Endothelial cell of umbilical vein (primary cell): ENCODE data around the gene CCK. TPM values are rescaled to one million over a fixed set of nuclear protein-coding genes. Genes with fewer than 3 reads are reported as not detected.

Source experiments
- BruUV-seq: library from RNA; stranded (reverse); fragments of 400-500 nt; replicated peaks from 2 replicates; lab custom pipeline; 2021; lab: Mats Ljungman, UMichigan
- CTCF ChIA-PET: fragments of 300-600, 350-600 bp; sonication (Branson Sonifier 250); formaldehyde crosslinking; loops from one replicate; lab custom pipeline; 2021; ENCODE audit warnings: antibody characterized with exemption, inconsistent platforms; lab: Charles Lee
- POLR2A ChIA-PET: fragments of 300-600, 350-600 bp; sonication (Branson Sonifier 250); formaldehyde crosslinking; loops from one replicate; lab custom pipeline; 2021; ENCODE audit warnings: antibody characterized with exemption, inconsistent platforms; lab: Charles Lee
- DNase-seq: peaks from one replicate; pipeline ENCODE4 v3.0.0-alpha.2; 2011; ENCODE audit warnings: low read depth, low spot score
- FAIRE-seq: peaks from 2 replicates; lab custom pipeline; 2011; peaks lifted over from hg19 to GRCh38; lab: Jason Lieb, UNC
- H2AFZ ChIP-seq: 2 replicates; pipeline ENCODE4 v1.6.0; 2012; ENCODE audit warnings: low read depth, low read length, control low read depth, inconsistent platforms
- H3K27ac ChIP-seq: 2 replicates; pipeline ENCODE4 v1.5.1; 2011; ENCODE audit warnings: low read depth, mild to moderate bottlenecking, control low read depth, low read length, moderate library complexity; ENCODE audit not compliant: insufficient read depth
- H3K27me3 ChIP-seq, 2 experiments: 2 replicates each; pipeline versions ENCODE4 v1.6.0 to v1.6.1; 2011; ENCODE audit warnings: low read length in 2 of 2, mixed read lengths in 1 of 2; ENCODE audit not compliant: control insufficient read depth in 2 of 2, insufficient read depth in 2 of 2
- H3K36me3 ChIP-seq, 2 experiments: 2 replicates in 1 of 2; 3 replicates in 1 of 2; pipeline ENCODE4 v1.5.1; 2011; ENCODE audit warnings: low read length in 2 of 2, mild to moderate bottlenecking in 1 of 2, moderate library complexity in 1 of 2; ENCODE audit not compliant: control insufficient read depth in 2 of 2, insufficient read depth in 2 of 2; ENCODE audit errors: extremely low read depth in 1 of 2
- H3K4me1 ChIP-seq: 3 replicates; pipeline ENCODE4 v1.5.1; 2011; ENCODE audit warnings: mild to moderate bottlenecking, low read length; ENCODE audit not compliant: control insufficient read depth, insufficient read depth; ENCODE audit errors: extremely low read depth
- H3K4me2 ChIP-seq: 2 replicates; pipeline ENCODE4 v1.6.1; 2011; ENCODE audit warnings: low read length, control low read depth, mixed read lengths; ENCODE audit not compliant: insufficient read depth
- H3K4me3 ChIP-seq, 3 experiments: fragments of 200-600 bp in 1 of 3; sonication (generic), shearing (Covaris generic) in 1 of 3; replicated peaks in 1 of 3; 2 replicates each; pipeline ENCODE4 v1.5.1; 2011 to 2016; ENCODE audit warnings: control low read depth in 3 of 3, low read length in 3 of 3, mild to moderate bottlenecking in 2 of 3, inconsistent platforms in 1 of 3, low read depth in 1 of 3, moderate library complexity in 1 of 3; ENCODE audit not compliant: insufficient read depth in 1 of 3
- H3K79me2 ChIP-seq: 2 replicates; pipeline ENCODE4 v1.6.0; 2012; ENCODE audit warnings: low read length, inconsistent platforms; ENCODE audit not compliant: control insufficient read depth, insufficient read depth
- H3K9ac ChIP-seq: replicated peaks from 2 replicates; pipeline ENCODE3; 2011; ENCODE audit warnings: low read length, control low read depth; ENCODE audit not compliant: insufficient read depth; ENCODE audit errors: extremely low read depth
- H3K9me1 ChIP-seq: replicated peaks from 3 replicates; pipeline ENCODE4 v1.6.0; 2011; ENCODE audit warnings: mild to moderate bottlenecking, low read length; ENCODE audit not compliant: control insufficient read depth, insufficient read depth; ENCODE audit errors: extremely low read depth
- H3K9me3 ChIP-seq: replicated peaks from 2 replicates; pipeline ENCODE4 v1.5.1; 2012; ENCODE audit warnings: low read length, inconsistent platforms; ENCODE audit not compliant: control insufficient read depth, insufficient read depth
- H4K20me1 ChIP-seq: replicated peaks from 2 replicates; pipeline ENCODE3; 2011; ENCODE audit warnings: mild to moderate bottlenecking, low read length; ENCODE audit not compliant: control insufficient read depth, insufficient read depth; ENCODE audit errors: extremely low read depth
- EZH2 ChIP-seq: IDR thresholded peaks from 2 replicates; pipeline ENCODE4 v1.6.1; 2012; ENCODE audit warnings: borderline replicate concordance, low read depth, mild to moderate bottlenecking, moderate library complexity, low read length, inconsistent platforms; ENCODE audit not compliant: severe bottlenecking
- FOS ChIP-seq: IDR thresholded peaks from 2 replicates; pipeline ENCODE4 v1.6.1; 2011; ENCODE audit warnings: mild to moderate bottlenecking, low read length, moderate library complexity, borderline replicate concordance; ENCODE audit not compliant: insufficient read depth
- GATA2 ChIP-seq: IDR thresholded peaks from 2 replicates; pipeline ENCODE4 v1.7.0; 2011; ENCODE audit warnings: low read depth, mild to moderate bottlenecking, moderate library complexity, mixed read lengths, low read length; ENCODE audit not compliant: insufficient read length, insufficient read depth
- JUN ChIP-seq: IDR thresholded peaks from 2 replicates; pipeline ENCODE4 v1.6.1; 2011; ENCODE audit warnings: borderline replicate concordance, low read depth; ENCODE audit not compliant: insufficient read length, insufficient read depth
- MAX ChIP-seq: IDR thresholded peaks from 2 replicates; pipeline ENCODE4 v1.6.1; 2011; ENCODE audit not compliant: insufficient read depth, insufficient read length
- MYC ChIP-seq: IDR thresholded peaks from one replicate; pipeline ENCODE4 v1.6.1; 2011; ENCODE audit warnings: mild to moderate bottlenecking, low read depth, low read length
- POLR2A ChIP-seq: IDR thresholded peaks from 2 replicates; pipeline ENCODE4 v1.6.1; 2012; ENCODE audit warnings: low read depth, mild to moderate bottlenecking, control low read depth, low read length
- dilution Hi-C: fragments of 300-500 bp; cut with MboI; formaldehyde crosslinking; loops from one replicate; pipeline ENCODE4 v1.15.0; 2019; ENCODE audit warnings: low sequenced_read_pairs; ENCODE audit not compliant: extremely low pct_ligation_motif_present
- intact Hi-C: fragments of 100-400 bp; cut with micrococcal nuclease; formaldehyde crosslinking; loops from one replicate; pipeline ENCODE4 v1.10.0; 2022
- polyA plus RNA-seq, 4 experiments: library from polyadenylated mRNA; depleted of rRNA in 3 of 4; stranded (reverse) in 3 of 4; unstranded in 1 of 4; fragments of >200 nt; gene quantifications; 2 replicates each; pipeline versions ENCODE4 v1.2.1 to v1.2.3, GENCODE V29; 2011 to 2012; ENCODE audit warnings: missing spikeins in 1 of 4
- total RNA-seq: library from RNA; stranded (reverse); gene quantifications from 2 replicates; pipeline ENCODE4 v1.2.3, GENCODE V29; 2021
- TF ChIP-seq, protein P1 (sequence below), 2 donors: IDR thresholded peaks; 1 replicate in 1 of 2; 2 replicates in 1 of 2; pipeline ENCODE4 v1.5.1; 2011; ENCODE audit warnings: low read length in 2 of 2, mild to moderate bottlenecking in 2 of 2, moderate library complexity in 2 of 2, control low read depth in 1 of 2, inconsistent platforms in 1 of 2, low read depth in 1 of 2; ENCODE audit not compliant: insufficient read depth in 1 of 2; ENCODE audit errors: extremely low read depth in 1 of 2

CCK gene
- total and polyA plus RNA-seq, 2 donors (not counting 3 experiments of a cell fraction or from before 2014, with no cell fraction given), result not detected

- no peaks in the 10 kb centered on the region for H4K20me1 ChIP-seq
- H3K27me3 ChIP-seq, result peaks cover 4 to 7% of the 10 kb centered on the region in 2 experiments
- CTCF ChIA-PET, result interaction anchor here (0.6 to 3.1 kb wide), 41 partner anchors 9 to 1649 kb away, joined by 3 to 105 read pairs (median 5); partner anchors contain the start of gene VIPR1
- FAIRE-seq (peak; percentile 63), DNase-seq (peak; percentile 46)
- no peak overlapping the region for H3K9ac ChIP-seq
- no peak overlapping the region for H3K27ac ChIP-seq
- no peak overlapping the region for H3K4me2 ChIP-seq
- TF ChIP-seq, protein P1, sequence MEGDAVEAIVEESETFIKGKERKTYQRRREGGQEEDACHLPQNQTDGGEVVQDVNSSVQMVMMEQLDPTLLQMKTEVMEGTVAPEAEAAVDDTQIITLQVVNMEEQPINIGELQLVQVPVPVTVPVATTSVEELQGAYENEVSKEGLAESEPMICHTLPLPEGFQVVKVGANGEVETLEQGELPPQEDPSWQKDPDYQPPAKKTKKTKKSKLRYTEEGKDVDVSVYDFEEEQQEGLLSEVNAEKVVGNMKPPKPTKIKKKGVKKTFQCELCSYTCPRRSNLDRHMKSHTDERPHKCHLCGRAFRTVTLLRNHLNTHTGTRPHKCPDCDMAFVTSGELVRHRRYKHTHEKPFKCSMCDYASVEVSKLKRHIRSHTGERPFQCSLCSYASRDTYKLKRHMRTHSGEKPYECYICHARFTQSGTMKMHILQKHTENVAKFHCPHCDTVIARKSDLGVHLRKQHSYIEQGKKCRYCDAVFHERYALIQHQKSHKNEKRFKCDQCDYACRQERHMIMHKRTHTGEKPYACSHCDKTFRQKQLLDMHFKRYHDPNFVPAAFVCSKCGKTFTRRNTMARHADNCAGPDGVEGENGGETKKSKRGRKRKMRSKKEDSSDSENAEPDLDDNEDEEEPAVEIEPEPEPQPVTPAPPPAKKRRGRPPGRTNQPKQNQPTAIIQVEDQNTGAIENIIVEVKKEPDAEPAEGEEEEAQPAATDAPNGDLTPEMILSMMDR (IDR thresholded peaks at IDR 0.05; ENCODE audit: extremely low read depth in 1 of 2, insufficient read depth in 1 of 2, low read depth in 1 of 2, low read length in 2 of 2), result peak; percentile 43 to 45
- no peak for TF ChIP-seq POLR2A
- H3K9me3 ChIP-seq, result no peaks in the 10 kb centered on the region
- peaks cover 0 to 3% of the 10 kb centered on the region in 2 experiments for H3K36me3 ChIP-seq
- BruUV-seq, result no TSS peak
- H3K79me2 ChIP-seq, result no peaks in the 10 kb centered on the region
- H3K4me3 ChIP-seq, result no peak overlapping the region
- no peaks in the 10 kb centered on the region for H3K4me1 ChIP-seq
- intact Hi-C loops, result loop anchor here (1.0 kb wide), 2 partner anchors 214 to 310 kb away; no protein-coding TSS in a partner anchor
- no peaks in the 10 kb centered on the region for H3K9me1 ChIP-seq
- POLR2A ChIA-PET, result no interaction called here
- dilution Hi-C loops, result no loop called here
- no peak overlapping the region for H2AFZ ChIP-seq
These were observed 35.9 kb downstream of the CCK start for GRCh38 chr3:42229942-42230688.

GRCh38 chr3:42229266-42229941 is 36.6 kb downstream of the CCK start:
- H3K27me3 ChIP-seq, result peaks cover 0 to under 1% of the 10 kb centered on the region in 2 experiments
- intact Hi-C loops, result no loop called here
- H3K27ac ChIP-seq, result no peak overlapping the region
- no peaks in the 10 kb centered on the region for H3K79me2 ChIP-seq
- dilution Hi-C loops, result no loop called here
- H3K4me3 ChIP-seq, result no peak overlapping the region
- H3K36me3 ChIP-seq, result peaks cover 0 to 3% of the 10 kb centered on the region in 2 experiments
- no peaks in the 10 kb centered on the region for H3K9me3 ChIP-seq
- POLR2A ChIA-PET, result no interaction called here
- H3K9me1 ChIP-seq, result no peaks in the 10 kb centered on the region
- TF ChIP-seq MYC (no peak), GATA2 (no peak), FOS (no peak), EZH2 (no peak), MAX (no peak), JUN (no peak)
- H2AFZ ChIP-seq, result no peak overlapping the region
- H3K9ac ChIP-seq, result no peak overlapping the region
- DNase-seq (no peak), FAIRE-seq (no peak)
- H4K20me1 ChIP-seq, result no peaks in the 10 kb centered on the region
- H3K4me2 ChIP-seq, result no peak overlapping the region
- no peaks in the 10 kb centered on the region for H3K4me1 ChIP-seq
- CTCF ChIA-PET, result interaction anchor here (0.6 to 3.1 kb wide), 42 partner anchors 8 to 1649 kb away, joined by 3 to 105 read pairs (median 4); partner anchors contain the start of gene VIPR1
- BruUV-seq, result no TSS peak
